H1 (cell line): Measurements from ENCODE around the gene BRAP. TPM values are rescaled to one million over a fixed set of nuclear protein-coding genes. Genes with fewer than 3 reads are reported as not detected.

Source experiments
- CHD7 ChIP-seq: fragments of 300-600 bp; sonication (generic); IDR thresholded peaks from 2 replicates; pipeline ENCODE4 v1.7.1; 2012; ENCODE audit warnings: low read length, moderate library complexity, mild to moderate bottlenecking, inconsistent platforms; ENCODE audit not compliant: insufficient replicate concordance
- CTBP2 ChIP-seq: IDR thresholded peaks from 2 replicates; pipeline ENCODE4 v1.7.0; 2011; ENCODE audit warnings: borderline replicate concordance, mild to moderate bottlenecking, moderate library complexity, mixed read lengths, low read length; ENCODE audit not compliant: insufficient read depth, insufficient read length
- CTCF ChIP-seq, 3 experiments: IDR thresholded peaks; 1 replicate in 2 of 3; 2 replicates in 1 of 3; pipeline versions ENCODE4 v1.5.1 to v1.6.1; 2011; ENCODE audit warnings: low read length in 3 of 3, mild to moderate bottlenecking in 3 of 3, inconsistent platforms in 2 of 3, low read depth in 1 of 3, moderate library complexity in 1 of 3; ENCODE audit not compliant: insufficient read depth in 1 of 3; ENCODE audit errors: control extremely low read depth in 1 of 3
- KDM5A ChIP-seq: fragments of 200-600 bp; IDR thresholded peaks from 2 replicates; pipeline ENCODE4 v1.7.1; 2012; ENCODE audit warnings: mild to moderate bottlenecking, low read length, inconsistent platforms, mixed read lengths
- MAFK ChIP-seq: IDR thresholded peaks from 2 replicates; pipeline ENCODE4 v1.6.1; 2012; ENCODE audit warnings: low read depth, mild to moderate bottlenecking, improper control_type of control experiment, low read length
- NANOG ChIP-seq: IDR thresholded peaks from 2 replicates; pipeline ENCODE4 v1.6.1; 2011; ENCODE audit warnings: low read length, low read depth, mild to moderate bottlenecking, inconsistent platforms; ENCODE audit not compliant: insufficient read depth, poor library complexity, severe bottlenecking
- PHF8 ChIP-seq: fragments of 200-600 bp; sonication (generic); conservative IDR thresholded peaks from 2 replicates; pipeline ENCODE4 v1.7.1; 2012; ENCODE audit warnings: low read depth, mild to moderate bottlenecking, inconsistent platforms, low read length, moderate library complexity
- POLR2A ChIP-seq, 2 experiments: IDR thresholded peaks; 1 replicate in 1 of 2; 2 replicates in 1 of 2; pipeline ENCODE4 v1.6.1; 2011; ENCODE audit warnings: low read depth in 2 of 2, low read length in 2 of 2, mild to moderate bottlenecking in 2 of 2; ENCODE audit errors: control extremely low read depth in 1 of 2
- SRF ChIP-seq: IDR thresholded peaks from 2 replicates; pipeline ENCODE4 v1.6.1; 2011; ENCODE audit warnings: mild to moderate bottlenecking, low read depth, low read length, moderate library complexity
- polyA plus RNA-seq, 7 experiments: library from polyadenylated mRNA; depleted of rRNA in 3 of 7; stranded (reverse) in 5 of 7; unstranded in 2 of 7; fragments of >200 nt in 5 of 7; fragments of 200-250 nt in 2 of 7; gene quantifications; 1 replicate in 5 of 7; 2 replicates in 1 of 7; 4 replicates in 1 of 7; pipeline versions ENCODE4 v1.2.1 to v1.2.3, GENCODE V29; 2011 to 2013; ENCODE audit warnings: missing spikeins in 2 of 7, mixed read lengths in 2 of 7
- total RNA-seq: library from RNA; stranded (reverse); fragmentation: NEBNext Ultra II Directional; extraction: Animal tissue kit (Norgen Biotek cat#: 25700); gene quantifications from 2 replicates; pipeline ENCODE4 v1.2.1, GENCODE V29; 2021

BRAP gene
- total and polyA plus RNA-seq, 2 of the 8 experiments (the other 6 are each of a cell fraction or from before 2014, with no cell fraction given) = 12.8 to 22.2 TPM

- TF ChIP-seq CHD7 (no peak), MAFK (no peak), POLR2A (IDR thresholded peaks at IDR 0.05; ENCODE audit: control extremely low read depth in 1 of 2, low read depth in 2 of 2, low read length in 2 of 2) (no peak), NANOG (no peak), KDM5A (no peak), CTCF (IDR thresholded peaks at IDR 0.05; ENCODE audit: control extremely low read depth in 1 of 3, insufficient read depth in 1 of 3, low read depth in 1 of 3, low read length in 3 of 3) (no peak), PHF8 (no peak), SRF (no peak), CTBP2 (no peak)
Measured at GRCh38 chr12:111645433-111645832, 40.3 kb downstream of the BRAP start (continued).
